Peyer's patch (tissue), 4 donors: Measurements from ENCODE around the gene ORAI2. TPM values are rescaled to one million over a fixed set of nuclear protein-coding genes. Genes with fewer than 3 reads are reported as not detected.

Experiments
- DNase-seq, 3 donors: peaks; one replicate each; pipeline ENCODE4 v3.0.0-alpha.2; 2017 to 2019
- H3K27ac ChIP-seq, 4 donors: fragments of 200-600 bp; sonication (generic); one replicate each; pipeline ENCODE4 v1.5.1; 2016 to 2019
- H3K27me3 ChIP-seq, 2 donors: fragments of 200-600 bp; sonication (generic); one replicate each; pipeline ENCODE4 v1.5.1; 2019
- H3K36me3 ChIP-seq, 3 donors: fragments of 200-600 bp; sonication (generic); one replicate each; pipeline ENCODE4 v1.5.1; 2016 to 2019
- H3K4me1 ChIP-seq, 4 donors: fragments of 200-600 bp; sonication (generic); one replicate each; pipeline ENCODE4 v1.5.1; 2016 to 2019
- H3K4me3 ChIP-seq, 4 donors: fragments of 200-600 bp; sonication (generic); 1 replicate in 3 of 4; 2 replicates in 1 of 4; pipeline ENCODE4 v1.5.1; 2016 to 2019; ENCODE audit warnings: mild to moderate bottlenecking in 1 of 4
- H3K9me3 ChIP-seq, 4 donors: fragments of 200-600 bp; sonication (generic); one replicate each; pipeline ENCODE4 v1.5.1; 2016 to 2019; ENCODE audit warnings: mild to moderate bottlenecking in 1 of 4
- POLR2A ChIP-seq, 2 donors: fragments of 450-650 bp; IDR thresholded peaks; one replicate each; pipeline ENCODE4 v1.5.1; 2017; ENCODE audit warnings: antibody characterized with exemption in 2 of 2, mild to moderate bottlenecking in 2 of 2, moderate library complexity in 2 of 2
- total RNA-seq, 4 donors: library from RNA; depleted of rRNA; stranded (reverse); fragments of >200 nt; gene quantifications; one replicate each; pipeline ENCODE4 v1.1.0, GENCODE V29; 2016
- TF ChIP-seq, protein P1 (sequence below), 6 experiments: fragments of 450-650 bp in 4 of 6; fragments of 200-600 bp in 2 of 6; sonication (generic) in 1 of 6; IDR thresholded peaks; one replicate each; pipeline ENCODE4 v1.5.1; 2017 to 2019; ENCODE audit warnings: antibody characterized with exemption in 6 of 6, mild to moderate bottlenecking in 3 of 6, moderate library complexity in 1 of 6

ORAI2 gene
- total RNA-seq, 4 donors from 2014 or later, result 2.1 to 39.6 (median 4.2) TPM

DNA sequence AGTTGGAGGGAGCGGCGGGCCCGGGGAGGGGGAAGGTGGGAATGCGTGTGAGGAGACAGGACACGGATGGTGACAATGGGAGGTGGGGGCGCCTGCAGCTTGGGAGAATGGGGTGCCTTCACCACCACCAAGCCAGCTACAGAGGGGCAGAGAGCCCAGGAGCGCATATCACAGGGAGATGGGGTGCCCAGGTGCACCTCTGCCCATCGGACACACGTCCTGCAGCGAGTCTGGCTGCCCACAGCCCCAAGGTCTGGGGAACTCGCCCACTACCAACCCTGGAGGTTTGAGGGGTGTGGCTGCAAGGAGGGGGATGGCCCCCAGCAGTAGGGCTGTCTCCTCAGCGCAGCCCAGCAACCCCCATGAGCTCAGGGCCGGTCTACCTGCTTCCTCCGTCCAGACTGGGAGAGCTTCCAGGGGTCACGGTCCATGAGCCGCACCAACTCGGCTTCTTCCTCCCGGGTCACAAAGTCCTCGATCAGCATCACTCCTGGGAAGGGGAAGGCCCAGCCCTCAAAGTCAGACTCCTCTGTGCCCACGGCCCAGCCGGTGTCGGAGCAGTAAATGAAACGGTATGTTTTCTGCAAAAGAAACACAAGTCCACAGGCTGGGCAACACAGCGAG is 26.0 kb downstream of the ORAI2 start:
- DNase-seq, result no peak
- peaks cover 0 to 6% (median 6%) of the 10 kb centered on the region in 4 donors for H3K4me1 ChIP-seq
- no peaks in the 10 kb centered on the region for H3K27me3 ChIP-seq
- H3K4me3 ChIP-seq, result no peak overlapping the region
- no peak for TF ChIP-seq POLR2A (IDR thresholded peaks at IDR 0.05)
- TF ChIP-seq, protein P1, sequence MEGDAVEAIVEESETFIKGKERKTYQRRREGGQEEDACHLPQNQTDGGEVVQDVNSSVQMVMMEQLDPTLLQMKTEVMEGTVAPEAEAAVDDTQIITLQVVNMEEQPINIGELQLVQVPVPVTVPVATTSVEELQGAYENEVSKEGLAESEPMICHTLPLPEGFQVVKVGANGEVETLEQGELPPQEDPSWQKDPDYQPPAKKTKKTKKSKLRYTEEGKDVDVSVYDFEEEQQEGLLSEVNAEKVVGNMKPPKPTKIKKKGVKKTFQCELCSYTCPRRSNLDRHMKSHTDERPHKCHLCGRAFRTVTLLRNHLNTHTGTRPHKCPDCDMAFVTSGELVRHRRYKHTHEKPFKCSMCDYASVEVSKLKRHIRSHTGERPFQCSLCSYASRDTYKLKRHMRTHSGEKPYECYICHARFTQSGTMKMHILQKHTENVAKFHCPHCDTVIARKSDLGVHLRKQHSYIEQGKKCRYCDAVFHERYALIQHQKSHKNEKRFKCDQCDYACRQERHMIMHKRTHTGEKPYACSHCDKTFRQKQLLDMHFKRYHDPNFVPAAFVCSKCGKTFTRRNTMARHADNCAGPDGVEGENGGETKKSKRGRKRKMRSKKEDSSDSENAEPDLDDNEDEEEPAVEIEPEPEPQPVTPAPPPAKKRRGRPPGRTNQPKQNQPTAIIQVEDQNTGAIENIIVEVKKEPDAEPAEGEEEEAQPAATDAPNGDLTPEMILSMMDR (IDR thresholded peaks at IDR 0.05), result no peak
- H3K27ac ChIP-seq, result no peak overlapping the region
- H3K36me3 ChIP-seq, result peaks cover 0 to 30% (median 0%) of the 10 kb centered on the region in 3 donors
- H3K9me3 ChIP-seq, result no peaks in the 10 kb centered on the region

DNA sequence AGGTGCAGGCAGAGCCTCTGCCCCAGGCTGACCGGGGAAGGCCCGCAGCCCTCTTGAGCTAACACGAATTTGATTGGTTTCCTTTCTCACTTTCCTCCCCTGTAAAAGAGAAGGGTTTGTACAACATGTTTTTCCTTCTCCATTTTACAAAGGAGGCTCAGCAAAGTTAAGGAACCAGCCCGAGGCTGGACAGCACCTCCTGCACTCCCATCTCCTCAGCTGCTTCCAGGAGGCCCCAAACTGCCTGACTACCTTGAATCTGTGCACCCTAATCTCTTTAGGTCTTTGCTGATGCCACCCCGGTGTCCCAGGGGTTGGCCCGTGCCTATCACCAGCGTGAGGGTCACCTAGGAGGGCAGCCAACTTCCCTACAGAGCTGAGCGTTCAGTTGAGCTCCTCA is 27.1 kb downstream of the ORAI2 start:
- Histone ChIP-seq H3K4me3 (no peak overlapping the region), H3K9me3 (no peaks in the 10 kb centered on the region), H3K36me3 (peaks cover 0 to 30% (median 0%) of the 10 kb centered on the region in 3 donors), H3K4me1 (peaks cover 0 to 7% (median 6%) of the 10 kb centered on the region in 4 donors), H3K27ac (no peak overlapping the region), H3K27me3 (no peaks in the 10 kb centered on the region)
- DNase-seq, result no peak
- TF ChIP-seq, protein P1 (IDR thresholded peaks at IDR 0.05), result no peak
- no peak for TF ChIP-seq POLR2A (IDR thresholded peaks at IDR 0.05)

DNA sequence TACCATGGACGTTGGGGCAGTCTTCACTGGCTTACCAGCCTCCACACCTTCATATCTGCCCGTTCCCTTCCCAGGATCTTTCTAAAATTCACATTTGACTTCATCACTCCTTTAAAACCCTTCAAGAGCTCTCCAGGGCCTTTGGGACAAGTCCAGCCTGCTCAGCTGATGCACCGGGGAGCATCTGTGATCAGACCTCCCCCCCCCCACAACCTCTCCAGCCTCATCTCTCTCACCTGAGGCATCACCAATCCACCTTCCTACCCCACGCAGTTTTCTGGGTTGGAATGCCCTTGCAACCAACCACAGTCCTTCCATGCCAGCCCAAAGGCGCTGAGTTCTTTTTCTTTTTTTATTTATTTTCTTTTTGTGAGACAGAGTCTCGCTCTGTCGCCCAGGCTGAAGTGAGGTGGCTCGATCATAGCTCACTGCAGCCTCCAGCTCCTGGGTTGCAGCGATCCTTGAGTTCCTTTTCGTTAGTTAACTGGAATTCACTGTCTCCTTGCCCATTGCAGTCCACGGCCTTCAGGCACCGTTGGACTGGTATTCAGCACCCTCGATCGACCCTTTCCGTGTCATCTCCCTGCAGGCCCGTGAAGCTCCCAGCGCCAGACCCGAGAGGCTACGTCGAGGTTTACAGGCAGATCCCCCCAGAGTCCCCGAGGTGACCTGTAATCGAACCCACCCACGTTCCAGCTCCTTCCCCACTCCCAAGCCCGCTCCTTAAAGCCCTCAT is 30.6 kb downstream of the ORAI2 start:
- no peaks in the 10 kb centered on the region for H3K27me3 ChIP-seq

DNA sequence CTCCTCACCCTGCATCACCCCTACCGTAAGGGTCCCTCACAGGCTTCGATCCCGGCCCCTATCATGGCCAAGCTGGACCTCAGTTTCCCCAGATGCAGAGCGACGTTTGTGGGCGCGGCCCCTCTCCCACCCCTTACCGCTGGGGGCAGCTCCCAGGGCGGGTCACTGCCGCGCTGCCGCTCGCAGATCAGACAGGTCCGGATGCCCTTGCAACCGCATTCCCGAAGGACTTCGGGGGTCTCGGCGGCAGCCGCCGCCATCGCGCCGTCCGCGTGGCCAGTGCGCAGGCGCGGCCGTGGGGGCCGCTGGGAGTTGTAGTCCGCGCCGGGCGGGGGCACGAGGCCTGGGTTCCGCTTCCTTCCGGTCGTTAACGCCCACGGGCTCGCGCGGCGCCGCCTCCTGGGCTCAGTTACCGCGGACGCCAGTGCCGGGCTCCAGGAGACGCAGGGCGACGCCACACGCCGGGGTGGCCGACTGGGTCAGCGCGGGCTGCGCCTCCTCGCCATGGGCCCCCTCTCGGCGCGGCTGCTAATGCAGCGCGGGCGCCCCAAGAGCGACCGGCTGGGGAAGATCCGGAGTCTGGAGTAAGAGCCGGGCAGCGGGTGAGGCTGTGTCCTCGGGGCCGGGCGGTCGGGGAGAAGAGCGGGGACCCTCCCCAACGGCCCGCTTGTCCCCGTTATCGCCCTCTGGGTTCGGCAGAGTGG is 31.4 kb downstream of the ORAI2 start, which contains the start of the genes ALKBH4 and LRWD1:
Gene ALKBH4, minus strand, starts transcription at position 287 of the 704 bp plus-strand sequence. Its CDS starts 27 bp downstream, at position 260.
Gene LRWD1, plus strand, starts transcription at position 408 of the 704 bp plus-strand sequence. Its CDS starts 97 bp downstream, at position 505.
- Histone ChIP-seq H3K27me3 (no peaks in the 10 kb centered on the region), H3K4me3 (peak within 1 kb of the TSS; percentile 70 to 87 (median 76)), H3K27ac (peak within 1 kb of the TSS; percentile 51 to 80 (median 70)), H3K36me3 (peaks cover 0 to 17% (median 0%) of the 10 kb centered on the region in 3 donors), H3K9me3 (no peaks in the 10 kb centered on the region), H3K4me1 (peaks cover 6 to 21% (median 14%) of the 10 kb centered on the region in 4 donors)
- DNase-seq, result peak; percentile 92 to 98 (median 97)
- peak; percentile 38 to 75 for TF ChIP-seq POLR2A (IDR thresholded peaks at IDR 0.05)
- TF ChIP-seq, protein P1 (IDR thresholded peaks at IDR 0.05), result peak; percentile 2 to 42 (median 26)

More for the DNA sequence above, 30.6 kb downstream of the ORAI2 start:
- TF ChIP-seq, protein P1 (IDR thresholded peaks at IDR 0.05), result no peak
- no peak for TF ChIP-seq POLR2A (IDR thresholded peaks at IDR 0.05)
- Histone ChIP-seq H3K4me3 (peak overlapping the region; percentile 70 to 87 (median 76)), H3K36me3 (peaks cover 0 to 15% (median 0%) of the 10 kb centered on the region in 3 donors), H3K4me1 (peaks cover 4 to 19% (median 14%) of the 10 kb centered on the region in 4 donors), H3K27ac (peak overlapping the region; percentile 47 to 80 (median 70)), H3K9me3 (no peaks in the 10 kb centered on the region)
- no peak for DNase-seq

DNA sequence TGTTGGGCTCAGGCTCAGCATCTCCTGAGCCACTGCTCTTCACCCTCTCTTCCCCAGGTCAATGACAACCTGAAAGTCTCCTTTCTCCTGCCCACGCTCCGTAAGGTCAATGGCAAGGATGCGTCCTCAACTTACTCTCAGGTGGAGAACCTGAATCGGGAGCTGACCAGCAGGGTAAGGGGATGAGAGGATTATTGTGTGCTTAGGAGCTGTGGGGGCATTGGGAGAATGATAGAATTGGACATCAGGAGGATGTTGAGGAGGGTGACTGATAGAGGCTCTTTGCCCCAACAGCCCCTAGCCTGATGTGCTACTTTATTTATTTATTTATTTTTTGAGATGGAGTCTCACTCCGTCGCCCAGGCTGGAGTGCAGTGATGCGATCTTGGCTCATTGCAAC is 32.7 kb downstream of the ORAI2 start:
- H3K4me1 ChIP-seq, result peaks cover 11 to 28% (median 14%) of the 10 kb centered on the region in 4 donors
- peak overlapping the region in 2 of 4 donors; percentile 71 to 81 for H3K4me3 ChIP-seq
- H3K27ac ChIP-seq, result peak overlapping the region in 1 of 4 donors; percentile 0
- peaks cover 0 to 20% (median 0%) of the 10 kb centered on the region in 3 donors for H3K36me3 ChIP-seq
- no peak for DNase-seq
- TF ChIP-seq, protein P1 (IDR thresholded peaks at IDR 0.05), result no peak
- TF ChIP-seq POLR2A (IDR thresholded peaks at IDR 0.05), result no peak
- H3K27me3 ChIP-seq, result no peaks in the 10 kb centered on the region
- H3K9me3 ChIP-seq, result no peaks in the 10 kb centered on the region
